HG02642 (cell line): ENCODE results near the gene SERTAD1.
"Not testable (repeated sequence)": the region's sequence is repeated elsewhere in the genome, so short reads cannot be mapped to it uniquely, and the experiment has no call there.

Experiments used
- ATAC-seq: cut with Tn5 transposase; IDR thresholded peaks from one replicate; pipeline ENCODE4 v1.9.1; 2021; ENCODE audit warnings: mild to moderate bottlenecking; ENCODE audit not compliant: unreplicated experiment, poor library complexity

SERTAD1 gene

DNA sequence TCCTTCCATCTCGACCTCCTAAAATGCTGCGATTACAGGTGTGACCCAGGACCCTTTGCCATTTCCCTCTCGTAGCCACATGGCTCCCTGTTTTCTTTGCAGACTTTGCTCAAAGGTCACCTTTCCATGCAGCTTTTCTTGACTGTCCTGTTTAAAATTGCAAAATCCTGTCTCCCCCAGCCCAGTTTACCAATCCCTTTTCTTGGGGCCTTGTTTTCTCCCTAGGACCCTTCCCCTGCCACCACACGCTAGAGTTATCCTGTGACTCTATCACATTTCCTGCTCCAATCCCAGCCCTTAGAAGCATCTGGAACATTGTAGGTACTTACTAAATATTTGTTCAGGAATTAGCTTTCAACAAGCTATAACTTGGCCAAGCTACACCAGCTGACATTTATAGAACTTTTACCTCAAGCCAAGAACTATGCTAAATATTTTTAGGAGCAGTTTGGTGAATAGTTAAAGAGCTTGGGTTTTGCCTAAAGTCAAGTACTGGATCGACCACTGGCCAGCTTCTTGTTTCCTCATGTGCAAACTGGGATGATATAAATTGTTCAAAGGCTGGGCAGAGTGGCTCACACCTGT is 27.5 kb upstream of the SERTAD1 start:
- no peak for ATAC-seq

DNA sequence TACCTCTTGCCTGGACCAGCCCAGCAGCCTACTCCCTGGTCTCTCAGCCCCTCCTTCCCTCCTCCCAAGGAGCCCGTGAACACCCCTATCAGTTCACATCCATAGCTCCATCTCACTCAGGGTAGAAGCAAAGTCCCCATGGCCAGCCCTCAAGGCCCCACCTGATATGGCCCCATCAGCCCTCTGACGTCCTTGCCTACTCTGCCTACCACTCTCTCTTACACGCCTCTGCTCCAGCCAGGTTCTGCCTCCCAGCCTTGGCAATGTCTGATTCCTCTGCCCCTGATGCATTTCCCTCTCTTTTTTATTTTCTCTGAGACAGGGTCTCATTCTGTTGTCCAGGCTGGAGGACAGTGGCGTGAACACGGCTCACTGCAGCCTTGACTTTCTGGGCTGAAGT is 26.2 kb upstream of the SERTAD1 start:
- no peak for ATAC-seq

DNA sequence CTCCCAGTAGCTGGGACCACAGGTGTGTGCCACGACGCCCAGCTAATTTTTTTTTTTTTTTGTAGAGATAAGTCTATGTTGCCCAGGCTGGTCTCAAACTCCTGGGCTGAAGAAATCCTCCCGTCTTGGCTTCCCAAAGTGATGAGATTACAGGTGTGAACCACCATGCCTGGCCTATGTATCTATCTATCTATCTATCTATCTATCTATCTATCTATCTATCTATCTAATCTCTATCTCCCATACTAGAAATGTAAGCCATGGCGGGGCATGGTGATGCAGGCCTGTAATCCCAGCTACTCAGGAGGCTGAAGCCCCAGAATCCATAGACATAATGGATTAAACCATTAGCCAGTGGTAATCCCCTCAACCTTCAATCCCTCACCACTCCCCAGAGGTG is 24.9 kb upstream of the SERTAD1 start:
- ATAC-seq = no peak

DNA sequence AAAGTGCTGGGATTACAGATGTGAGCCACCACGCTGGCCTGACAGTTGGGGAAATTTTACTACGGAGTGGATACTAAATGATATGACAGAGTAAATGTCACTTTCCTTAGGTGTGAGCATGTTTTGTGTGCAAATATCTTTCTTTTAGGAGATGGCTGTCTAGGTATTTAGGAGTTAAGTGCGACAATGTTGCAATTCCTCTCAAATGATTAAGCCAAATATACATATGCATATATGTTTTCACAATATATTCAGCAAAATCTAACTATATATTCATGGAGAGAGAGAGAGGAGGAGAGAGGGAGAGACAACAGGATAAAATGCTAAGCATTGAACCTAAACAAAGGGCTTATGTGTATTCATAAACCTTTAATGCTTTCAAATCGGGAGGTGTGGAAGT is 23.7 kb upstream of the SERTAD1 start:
- no peak for ATAC-seq

DNA sequence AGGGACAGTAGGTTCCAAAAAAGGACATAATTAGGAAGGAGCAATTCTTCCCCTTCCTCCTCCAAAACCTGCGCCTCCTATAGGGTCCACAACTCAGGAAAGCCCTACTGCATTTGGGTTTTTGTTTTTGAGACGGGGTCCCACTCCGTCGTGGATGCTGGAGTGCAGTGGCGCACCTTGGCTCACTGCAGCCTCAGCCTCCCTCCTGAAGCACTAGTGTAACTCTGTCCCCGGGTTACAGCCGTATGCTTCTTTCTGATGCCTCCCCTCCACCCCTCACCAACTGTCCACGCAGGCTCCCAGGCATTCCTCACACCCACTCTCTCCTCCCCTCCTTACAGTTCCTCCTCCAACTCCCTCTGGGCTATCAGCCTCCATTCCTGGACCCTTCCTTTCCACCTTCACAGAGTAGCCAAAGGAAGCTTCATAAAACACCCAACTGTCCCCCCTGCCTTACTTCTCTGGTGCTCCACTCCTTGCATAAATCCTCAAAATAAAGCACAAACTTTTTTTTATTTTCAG is 20.5 kb upstream of the SERTAD1 start:
- no peak for ATAC-seq

DNA sequence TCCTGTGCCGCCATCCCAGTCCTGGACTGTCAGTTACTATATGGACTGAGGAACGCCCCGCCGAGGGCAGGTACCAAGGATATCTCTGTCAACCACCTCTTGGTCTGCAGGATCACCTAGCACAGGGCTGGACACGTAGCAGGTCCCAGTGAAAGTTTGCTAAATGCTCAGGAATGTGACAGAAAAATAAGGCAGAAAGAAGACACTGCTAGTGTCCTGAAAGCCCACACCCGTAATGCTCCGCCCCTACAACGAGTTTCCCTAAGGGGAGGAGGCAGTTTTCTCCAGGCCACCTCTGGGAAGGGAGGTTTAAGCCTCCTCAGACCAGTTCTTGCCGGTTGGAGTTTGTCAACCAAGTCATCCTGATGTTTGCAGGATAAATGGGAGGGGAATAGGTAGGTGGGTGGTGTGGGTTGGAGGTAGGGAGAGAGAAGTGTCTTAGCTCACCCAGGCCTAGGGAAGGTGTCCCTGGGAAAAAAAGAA is 20.0 kb upstream of the SERTAD1 start:
- ATAC-seq = no peak

DNA sequence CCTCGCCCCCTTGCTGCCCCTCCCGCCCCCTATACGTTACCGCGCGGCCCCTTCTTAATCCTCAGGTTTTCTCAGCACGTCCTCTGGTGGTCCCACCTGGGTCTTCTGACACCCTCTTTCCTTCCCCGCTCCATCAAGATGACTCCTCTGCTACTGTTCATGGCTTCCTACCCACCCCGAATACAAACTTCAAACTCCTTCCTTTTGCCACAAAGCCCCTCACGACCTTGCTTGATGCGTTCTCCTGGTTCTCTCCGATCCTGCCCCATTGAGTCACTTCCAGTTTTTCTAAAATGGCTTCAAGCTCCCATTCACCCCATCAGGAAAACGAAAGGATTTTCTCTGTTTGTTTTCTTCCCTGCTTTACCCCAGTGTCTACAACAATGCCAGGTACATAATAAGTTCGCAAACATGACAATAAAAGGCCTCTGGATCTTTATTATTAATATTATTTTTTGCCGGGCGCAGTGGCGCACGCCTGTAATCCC is 19.1 kb upstream of the SERTAD1 start:
- no peak for ATAC-seq

DNA sequence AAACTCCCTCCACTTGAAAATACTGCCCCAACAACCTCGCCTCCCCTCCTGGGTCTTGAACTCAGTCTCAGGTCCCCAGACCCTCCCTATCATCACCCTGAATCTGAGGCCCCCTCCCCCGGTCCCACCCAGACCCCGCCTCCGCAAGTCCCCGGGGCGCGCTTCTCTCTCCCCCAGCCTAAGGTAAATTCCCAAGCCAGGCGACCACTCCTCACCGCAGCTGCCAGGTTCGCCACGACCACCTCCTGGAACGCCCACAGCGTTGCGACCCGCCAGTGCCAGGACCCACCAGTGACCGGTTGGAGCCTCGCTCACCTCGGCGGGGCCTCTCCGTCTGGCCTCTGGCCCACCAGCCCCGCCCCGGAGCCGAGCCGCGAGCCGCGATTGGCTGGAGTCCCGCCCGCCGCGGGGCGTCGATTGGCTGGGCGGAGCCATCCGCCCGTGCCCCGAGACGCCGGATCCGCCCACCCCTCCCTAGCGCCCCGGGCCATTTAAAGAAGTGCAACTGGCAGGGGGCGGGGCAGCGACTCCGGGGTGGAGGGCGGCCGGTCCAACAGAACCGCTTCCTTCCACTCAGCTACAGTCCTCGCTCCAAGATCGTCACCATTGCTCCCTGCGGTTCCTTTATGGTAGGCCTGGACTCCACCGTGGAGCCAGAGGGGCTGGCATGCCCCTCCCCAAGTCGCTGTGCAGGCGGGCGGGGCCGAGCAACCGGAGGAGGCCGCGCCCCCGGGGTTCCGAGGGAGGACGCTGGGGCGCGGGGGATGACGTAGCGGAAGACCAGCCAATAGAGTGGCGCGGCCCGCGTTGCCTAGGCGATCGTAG is 18.4 kb upstream of the SERTAD1 start, which contains the start of gene SERTAD3:
SERTAD3 (minus strand) TSS at position 336 of the 825 bp plus-strand sequence. CDS start 2,255 bp downstream, outside the sequence.
- ATAC-seq = peak; percentile 74

DNA sequence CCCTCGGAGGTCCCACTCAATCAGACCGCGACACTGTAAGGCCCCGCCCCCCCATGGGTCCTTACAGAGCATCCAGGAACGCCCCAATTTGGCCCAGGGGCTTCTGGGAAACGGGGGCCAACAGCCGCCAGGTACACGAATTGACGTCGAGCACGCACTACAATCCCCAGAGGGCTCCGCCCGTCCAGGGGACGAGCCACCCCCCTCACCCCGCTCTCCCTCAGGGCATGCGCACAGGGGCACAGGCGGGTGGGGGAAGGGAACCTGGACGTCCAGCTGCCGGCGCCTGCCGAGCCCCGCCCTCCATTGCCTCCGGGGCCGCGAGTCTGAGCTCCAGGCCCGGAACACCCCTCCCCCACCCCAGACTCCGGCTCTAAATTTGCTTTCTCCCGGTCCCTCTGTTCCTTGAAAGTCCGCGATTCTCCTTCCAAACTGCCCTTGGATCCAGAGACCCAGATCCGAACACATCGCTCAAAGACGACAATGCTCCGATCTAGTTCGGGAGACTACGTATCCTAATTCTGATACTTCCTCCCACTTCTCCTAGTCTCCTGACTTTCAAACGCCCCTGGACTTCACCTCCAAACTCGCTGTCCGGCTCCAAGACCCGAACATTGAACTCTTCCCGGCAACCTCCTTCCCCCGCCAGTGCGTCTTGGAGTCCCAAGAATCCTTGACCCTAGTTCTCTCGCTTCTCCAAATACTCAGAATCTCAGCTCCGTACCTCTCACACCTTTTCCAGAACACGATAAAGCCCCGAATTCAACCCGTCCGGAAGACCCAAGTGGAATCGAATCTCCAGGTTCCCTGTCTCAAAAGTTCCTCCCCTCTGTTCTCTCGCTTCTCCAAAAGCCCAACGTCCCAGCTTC is 17.6 kb upstream of the SERTAD1 start:
- peak; percentile 73 for ATAC-seq

DNA sequence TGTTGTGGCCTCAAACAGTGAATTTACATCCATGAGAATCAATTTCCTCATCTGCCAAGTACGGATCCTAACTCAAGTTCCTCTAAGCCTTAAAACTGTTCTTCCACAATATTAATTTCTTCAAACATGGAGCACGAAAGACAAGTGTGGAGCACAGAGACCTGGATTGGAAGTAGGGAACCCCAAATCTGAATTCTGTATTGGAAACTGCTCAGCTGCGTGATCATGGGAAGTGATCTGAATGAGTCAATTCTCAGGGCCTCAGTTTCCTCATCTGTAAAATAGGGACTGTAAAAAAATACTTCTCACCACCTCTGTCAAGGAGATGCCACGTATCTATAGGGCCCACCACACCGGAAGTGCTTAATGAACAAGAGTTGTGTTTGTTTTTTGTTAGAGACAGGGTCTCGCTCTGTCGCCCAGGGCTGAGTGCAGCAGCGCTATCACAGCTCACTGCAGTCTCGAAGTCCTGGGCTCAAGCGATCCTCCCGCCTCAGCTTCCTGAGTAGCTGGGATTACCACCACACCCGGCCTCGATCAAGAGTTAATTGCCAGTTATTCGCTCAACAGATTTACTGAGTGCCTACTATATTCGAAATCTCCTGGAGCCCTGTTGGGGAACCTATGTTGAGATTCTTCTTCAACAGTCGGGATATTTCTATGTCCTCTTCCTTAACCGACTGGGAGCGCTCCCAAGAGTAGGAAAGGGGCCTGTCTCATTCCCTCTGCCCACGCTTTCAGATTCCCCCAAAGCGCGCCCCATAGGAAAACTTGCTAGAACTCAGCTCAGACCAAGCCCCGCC is 16.7 kb upstream of the SERTAD1 start:
- ATAC-seq = no peak

DNA sequence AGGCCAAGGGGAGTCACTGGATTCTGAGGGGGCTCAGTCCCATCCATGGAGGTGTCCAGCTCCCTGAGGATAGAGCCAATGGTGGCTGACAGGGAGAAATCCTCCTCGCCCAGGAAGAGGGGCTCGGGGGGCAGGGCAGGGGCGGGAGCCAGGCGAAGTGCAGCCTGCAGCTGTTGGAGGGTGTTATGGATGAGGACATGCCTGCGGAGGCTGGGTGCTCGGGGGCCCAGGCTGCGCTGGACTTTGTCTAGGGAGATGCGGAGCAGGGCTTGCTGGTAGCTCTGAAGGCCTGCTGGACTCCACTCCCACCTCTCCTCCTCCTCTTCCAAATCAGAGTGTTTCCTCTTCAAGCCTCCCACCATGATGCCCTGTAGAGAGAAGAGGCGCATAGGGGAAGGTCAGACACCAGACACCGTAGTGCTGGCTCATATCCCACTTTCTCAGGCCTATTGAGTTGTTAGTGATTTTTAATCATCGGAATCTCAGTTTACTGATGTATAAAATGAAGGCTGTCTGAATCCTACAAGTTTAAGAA is 16.0 kb upstream of the SERTAD1 start:
- no peak for ATAC-seq

DNA sequence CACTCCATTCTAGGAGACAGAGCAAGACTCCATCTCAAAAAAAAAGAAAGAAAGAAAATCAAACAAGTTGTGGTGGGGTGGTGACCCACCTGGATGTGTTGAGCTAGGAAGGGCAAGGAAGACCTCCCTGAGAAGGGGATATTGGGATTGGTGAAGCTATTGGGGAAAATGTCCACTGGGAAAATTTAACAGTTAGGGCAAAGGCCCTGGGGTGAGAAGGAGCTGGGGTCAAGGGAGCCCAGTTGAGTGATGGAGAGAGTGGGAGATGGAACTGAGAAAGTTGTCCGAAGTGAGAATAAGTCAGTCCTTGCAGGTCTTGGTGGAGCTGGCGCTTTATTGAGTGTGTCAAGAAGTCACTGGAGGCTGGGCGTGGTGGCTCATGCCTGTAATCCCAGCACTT is 12.5 kb upstream of the SERTAD1 start:
- ATAC-seq = no peak

DNA sequence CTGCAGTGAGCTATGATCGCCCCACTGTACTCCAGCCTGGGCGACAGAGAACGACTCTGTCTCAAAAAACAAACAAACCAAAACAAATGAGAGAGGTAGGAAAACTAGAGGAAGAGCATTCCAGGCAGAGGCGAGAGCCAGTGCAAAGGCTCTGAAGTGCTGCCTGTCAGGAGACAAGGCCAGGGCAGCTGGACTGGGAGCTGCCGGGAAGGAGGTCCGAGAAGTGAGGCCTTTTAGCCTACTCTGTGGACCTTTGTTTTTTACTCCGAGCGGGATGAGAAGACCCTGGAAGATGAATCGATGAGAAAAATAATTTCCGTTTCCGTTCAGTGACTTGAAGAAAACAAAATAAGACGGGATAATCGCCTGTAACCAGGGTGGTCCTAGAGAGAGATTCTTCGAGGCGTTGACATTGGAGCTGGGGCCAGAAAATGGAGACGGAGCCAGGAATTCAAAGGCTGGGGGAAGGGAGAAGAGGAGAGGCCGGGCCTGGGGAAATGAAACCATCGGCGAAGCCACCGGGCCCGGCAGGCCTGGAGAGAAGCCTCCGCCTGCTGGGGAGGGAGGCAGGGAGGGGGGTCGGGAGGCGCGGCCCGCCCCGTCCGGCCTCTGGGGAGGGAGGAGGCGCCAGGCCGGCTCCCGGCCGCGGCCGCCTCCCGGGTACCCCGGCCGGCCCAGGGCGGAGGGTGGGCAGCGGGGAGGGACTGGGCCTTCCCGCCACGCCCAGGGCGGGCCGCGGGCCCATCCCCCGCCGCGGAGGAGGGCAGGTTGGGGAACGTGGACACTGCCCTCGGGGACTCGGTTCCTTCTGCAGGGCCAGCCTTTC is 7.8 kb upstream of the SERTAD1 start:
- peak; percentile 62 for ATAC-seq

DNA sequence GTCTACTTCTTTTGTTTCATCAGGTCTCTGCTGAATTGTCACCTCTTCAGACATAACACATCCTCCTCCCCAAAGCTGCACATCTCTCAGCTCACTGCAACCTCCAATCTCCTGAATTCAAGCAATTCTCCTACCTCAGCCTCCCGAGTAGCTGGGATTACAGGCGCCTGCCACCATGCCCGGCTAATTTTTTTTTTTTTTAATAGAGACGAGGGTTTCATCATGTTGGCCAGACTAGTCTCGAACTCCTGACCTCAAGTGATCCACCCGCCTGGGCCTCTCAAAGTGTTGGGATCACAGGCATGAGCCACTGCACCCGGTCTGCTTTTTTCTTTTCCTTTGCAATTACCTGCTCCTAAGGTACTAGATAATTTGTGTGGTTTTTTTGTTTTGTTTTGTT is 7.0 kb upstream of the SERTAD1 start:
- ATAC-seq = not testable (repeated sequence)

DNA sequence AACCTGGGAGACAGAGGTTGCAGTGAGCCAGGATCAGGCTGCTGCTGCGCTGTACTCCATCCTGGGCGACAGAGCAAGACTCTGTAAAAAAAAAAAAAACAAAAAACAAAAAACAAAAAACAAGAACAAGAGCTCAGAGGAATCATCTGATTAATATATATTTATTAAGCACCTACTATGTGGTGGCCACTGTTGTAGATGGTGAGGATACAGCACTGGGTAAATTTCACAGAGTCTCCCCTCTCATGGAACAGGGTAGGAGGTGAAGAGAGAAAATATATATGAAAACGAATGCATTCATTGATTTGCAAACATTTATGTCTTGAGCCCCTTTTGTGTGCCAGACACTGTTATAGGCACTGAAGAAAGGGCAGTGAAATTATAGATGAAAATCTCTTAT is 5.9 kb upstream of the SERTAD1 start:
- no peak for ATAC-seq

DNA sequence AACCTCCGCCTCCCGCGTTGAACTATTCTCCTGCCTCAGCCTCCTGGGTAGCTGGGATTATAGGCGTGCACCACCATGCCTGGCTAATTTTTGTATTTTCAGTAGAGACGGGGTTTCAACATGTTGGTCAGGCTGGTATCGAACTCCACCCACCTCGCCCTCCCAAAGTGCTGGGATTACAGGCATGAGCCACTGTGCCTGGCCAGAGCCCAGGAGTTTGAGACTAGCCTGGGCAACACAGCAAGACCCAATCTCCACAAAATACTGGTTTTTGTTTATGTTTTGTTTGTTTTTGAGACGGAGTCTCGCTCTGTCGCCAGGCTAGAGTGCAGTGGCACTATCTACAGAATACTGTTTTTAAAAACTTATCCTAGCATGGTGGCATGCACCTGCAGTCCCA is 4.5 kb upstream of the SERTAD1 start:
- ATAC-seq = not testable (repeated sequence)

DNA sequence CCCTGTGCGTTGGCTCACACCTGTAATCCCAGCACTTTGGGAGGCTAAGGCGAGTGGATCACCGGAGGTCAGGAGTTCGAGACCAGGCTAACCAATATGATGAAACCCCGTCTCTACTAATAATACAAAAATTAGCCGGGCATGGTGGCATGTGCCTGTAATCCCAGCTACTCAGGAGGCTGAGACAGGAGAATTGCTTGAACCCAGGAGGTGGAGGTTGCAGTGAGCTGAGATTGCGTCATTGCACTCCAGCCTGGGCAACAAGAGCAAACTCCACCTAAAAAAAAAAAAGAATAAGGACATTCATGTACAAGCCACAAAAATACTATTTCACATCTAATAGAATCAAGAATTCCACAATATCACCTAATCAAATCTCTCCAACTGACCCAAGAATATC is 2.4 kb upstream of the SERTAD1 start:
- not testable (repeated sequence) for ATAC-seq

DNA sequence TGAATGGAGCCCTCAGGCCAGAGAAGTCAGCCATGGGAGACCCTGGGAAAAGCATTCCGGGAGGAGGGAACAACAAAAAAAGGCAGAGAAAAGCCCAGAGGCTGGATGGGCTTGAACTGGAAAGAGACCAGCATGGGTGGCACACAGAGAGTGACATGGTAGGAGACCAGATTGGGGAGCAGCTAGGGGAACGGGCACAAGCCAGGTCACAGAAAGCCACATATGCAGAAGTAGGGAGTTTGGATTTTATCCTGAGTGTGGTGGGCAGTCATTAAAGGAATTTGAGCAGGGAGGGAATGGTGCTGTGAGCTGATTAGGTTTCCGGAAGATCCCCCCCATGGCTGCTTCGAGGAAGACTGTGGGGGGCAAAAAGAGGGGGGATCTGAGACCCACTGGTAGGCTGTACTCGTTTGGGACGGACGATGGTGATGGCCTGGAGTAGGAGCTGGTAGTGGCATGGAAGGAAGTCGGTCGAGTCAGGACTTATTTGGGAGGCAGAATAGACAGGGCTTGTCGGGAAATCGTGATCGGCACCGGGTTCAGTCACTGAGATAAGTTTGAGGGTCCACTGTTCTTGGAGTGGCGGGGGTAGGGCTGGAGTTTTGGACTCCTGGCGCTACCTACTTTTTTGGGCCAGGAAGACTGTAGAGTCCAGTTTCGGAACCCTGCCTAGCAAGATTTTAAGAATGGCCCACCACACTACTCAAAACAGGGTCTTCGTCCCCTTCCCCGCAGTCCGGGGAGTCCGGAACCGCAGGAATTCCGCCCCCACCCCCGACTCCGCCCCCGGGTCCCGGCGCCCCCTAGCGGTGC is 949 bp downstream of the SERTAD1 start:
- ATAC-seq = no peak
